Ascending aorta (tissue), 2 donors: ENCODE data around the gene OR8A1. TPM values are rescaled to one million over a fixed set of nuclear protein-coding genes. Genes with fewer than 3 reads are reported as not detected.

Experiments used
- DNase-seq, 2 donors: peaks; one replicate each; pipeline ENCODE4 v3.0.0-alpha.2; 2019; ENCODE audit warnings: low spot score in 2 of 2
- H3K27ac ChIP-seq, 2 donors: fragments of 200-600 bp; sonication (generic); one replicate each; pipeline ENCODE4 v1.5.1; 2016 to 2017; ENCODE audit warnings: mild to moderate bottlenecking in 1 of 2
- H3K27me3 ChIP-seq: fragments of 200-600 bp; sonication (generic); one replicate; pipeline ENCODE4 v1.5.1; 2017
- H3K36me3 ChIP-seq, 2 donors: fragments of 200-600 bp; sonication (generic); one replicate each; pipeline ENCODE4 v1.5.1; 2016
- H3K4me1 ChIP-seq, 2 donors: fragments of 200-600 bp; sonication (generic); one replicate each; pipeline ENCODE4 v1.5.1; 2016 to 2017; ENCODE audit warnings: mild to moderate bottlenecking in 1 of 2
- H3K4me3 ChIP-seq, 2 donors: fragments of 200-600 bp; sonication (generic); one replicate each; pipeline ENCODE4 v1.5.1; 2016 to 2017; ENCODE audit warnings: mild to moderate bottlenecking in 1 of 2
- H3K9me3 ChIP-seq, 2 donors: fragments of 200-600 bp; sonication (generic); one replicate each; pipeline ENCODE4 v1.5.1; 2016
- intact Hi-C: fragments of 100-400 bp; cut with DNase I; formaldehyde crosslinking; loops from one replicate; pipeline ENCODE4 v1.15.1; 2023
- total RNA-seq: library from RNA; depleted of rRNA; stranded (reverse); fragments of >200 nt; gene quantifications from one replicate; pipeline ENCODE4 v1.1.0, GENCODE V29; 2016
- TF ChIP-seq, protein P1 (sequence below), 3 experiments: fragments of 200-600 bp in 2 of 3; fragments of 450-650 bp in 1 of 3; sonication (generic) in 2 of 3; IDR thresholded peaks; one replicate each; pipeline ENCODE4 v1.5.1; 2016 to 2019; ENCODE audit warnings: antibody characterized with exemption in 3 of 3, mild to moderate bottlenecking in 1 of 3, moderate library complexity in 1 of 3

OR8A1 gene
- total RNA-seq, 1 donor from 2014 or later: not detected

DNA sequence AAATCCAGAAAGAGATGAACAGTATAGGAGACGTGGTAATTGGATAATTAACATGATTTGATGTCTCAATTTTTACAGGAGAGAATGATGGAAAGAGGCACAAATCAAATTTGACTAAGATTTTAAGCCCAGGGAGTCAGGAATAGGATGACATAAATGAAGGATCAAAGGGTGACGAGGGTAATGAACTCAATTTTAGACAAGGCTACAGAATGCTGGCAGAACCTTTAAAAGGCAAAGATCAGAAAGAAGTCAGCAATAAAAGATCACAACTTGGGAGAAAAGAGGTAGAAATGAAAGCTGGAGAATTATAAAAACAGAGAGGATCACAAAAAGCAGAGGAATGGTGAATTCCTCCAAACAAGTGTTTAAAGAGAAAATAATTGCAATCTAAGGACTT is 13.0 kb upstream of the OR8A1 start:
- Histone ChIP-seq H3K36me3 (no peaks in the 10 kb centered on the region), H3K9me3 (no peaks in the 10 kb centered on the region), H3K27me3 (no peaks in the 10 kb centered on the region), H3K4me1 (no peaks in the 10 kb centered on the region), H3K4me3 (no peak overlapping the region), H3K27ac (no peak overlapping the region)
- intact Hi-C loops: no loop called here
- TF ChIP-seq, protein P1, sequence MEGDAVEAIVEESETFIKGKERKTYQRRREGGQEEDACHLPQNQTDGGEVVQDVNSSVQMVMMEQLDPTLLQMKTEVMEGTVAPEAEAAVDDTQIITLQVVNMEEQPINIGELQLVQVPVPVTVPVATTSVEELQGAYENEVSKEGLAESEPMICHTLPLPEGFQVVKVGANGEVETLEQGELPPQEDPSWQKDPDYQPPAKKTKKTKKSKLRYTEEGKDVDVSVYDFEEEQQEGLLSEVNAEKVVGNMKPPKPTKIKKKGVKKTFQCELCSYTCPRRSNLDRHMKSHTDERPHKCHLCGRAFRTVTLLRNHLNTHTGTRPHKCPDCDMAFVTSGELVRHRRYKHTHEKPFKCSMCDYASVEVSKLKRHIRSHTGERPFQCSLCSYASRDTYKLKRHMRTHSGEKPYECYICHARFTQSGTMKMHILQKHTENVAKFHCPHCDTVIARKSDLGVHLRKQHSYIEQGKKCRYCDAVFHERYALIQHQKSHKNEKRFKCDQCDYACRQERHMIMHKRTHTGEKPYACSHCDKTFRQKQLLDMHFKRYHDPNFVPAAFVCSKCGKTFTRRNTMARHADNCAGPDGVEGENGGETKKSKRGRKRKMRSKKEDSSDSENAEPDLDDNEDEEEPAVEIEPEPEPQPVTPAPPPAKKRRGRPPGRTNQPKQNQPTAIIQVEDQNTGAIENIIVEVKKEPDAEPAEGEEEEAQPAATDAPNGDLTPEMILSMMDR (IDR thresholded peaks at IDR 0.05): no peak
- no peak for DNase-seq

DNA sequence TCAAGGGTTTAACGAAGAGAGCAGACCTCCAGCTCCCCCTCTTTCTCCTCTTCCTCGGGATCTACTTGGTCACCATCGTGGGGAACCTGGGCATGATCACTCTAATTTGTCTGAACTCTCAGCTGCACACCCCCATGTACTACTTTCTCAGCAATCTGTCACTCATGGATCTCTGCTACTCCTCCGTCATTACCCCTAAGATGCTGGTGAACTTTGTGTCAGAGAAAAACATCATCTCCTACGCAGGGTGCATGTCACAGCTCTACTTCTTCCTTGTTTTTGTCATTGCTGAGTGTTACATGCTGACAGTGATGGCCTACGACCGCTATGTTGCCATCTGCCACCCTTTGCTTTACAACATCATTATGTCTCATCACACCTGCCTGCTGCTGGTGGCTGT is 363 bp downstream of the OR8A1 start:
- intact Hi-C loops: no loop called here
- Histone ChIP-seq H3K27me3 (no peaks in the 10 kb centered on the region), H3K27ac (no peak overlapping the region), H3K4me1 (no peaks in the 10 kb centered on the region), H3K9me3 (no peaks in the 10 kb centered on the region), H3K36me3 (no peaks in the 10 kb centered on the region), H3K4me3 (no peak overlapping the region)
- DNase-seq: no peak
- TF ChIP-seq, protein P1 (IDR thresholded peaks at IDR 0.05): no peak

DNA sequence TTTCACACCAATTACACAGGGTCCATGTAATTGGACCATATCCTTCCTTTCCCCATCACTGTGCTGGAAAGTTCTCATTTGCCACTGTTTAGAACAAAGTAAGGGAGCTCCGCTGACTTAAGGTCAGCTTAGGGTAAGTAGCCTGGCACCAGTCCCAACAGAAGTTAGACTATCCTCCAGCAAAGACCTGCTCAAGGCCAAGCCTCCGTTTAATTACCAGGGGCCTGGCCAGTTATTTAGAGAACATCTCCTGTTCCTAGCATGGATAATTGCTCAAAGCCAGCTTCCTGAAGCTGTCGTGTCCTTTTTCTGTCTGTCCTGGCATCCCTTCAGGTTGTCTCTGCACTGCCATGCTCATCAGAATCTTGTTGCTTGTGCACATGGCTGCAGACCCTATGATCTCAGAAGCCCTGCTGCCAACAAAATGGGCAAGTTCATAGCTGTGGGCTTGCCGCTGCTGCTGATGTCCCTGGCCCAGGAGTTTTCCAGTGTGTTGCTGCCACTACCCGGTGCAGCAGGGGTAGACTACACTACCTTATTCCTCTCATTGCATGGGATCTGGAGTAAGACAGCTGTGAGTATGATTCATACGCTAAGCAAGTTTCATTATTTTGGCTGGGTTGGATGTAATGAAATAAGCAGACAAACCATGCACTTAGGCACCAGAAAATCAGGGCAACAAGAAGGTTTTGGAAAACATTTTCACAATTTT is 8.1 kb downstream of the OR8A1 start:
- TF ChIP-seq, protein P1 (IDR thresholded peaks at IDR 0.05): no peak
- H3K4me1 ChIP-seq: no peaks in the 10 kb centered on the region
- no peaks in the 10 kb centered on the region for H3K27me3 ChIP-seq
- no peaks in the 10 kb centered on the region for H3K36me3 ChIP-seq
- H3K9me3 ChIP-seq: no peaks in the 10 kb centered on the region
- no peak overlapping the region for H3K4me3 ChIP-seq
- intact Hi-C loops: no loop called here
- no peak for DNase-seq
- no peak overlapping the region for H3K27ac ChIP-seq

DNA sequence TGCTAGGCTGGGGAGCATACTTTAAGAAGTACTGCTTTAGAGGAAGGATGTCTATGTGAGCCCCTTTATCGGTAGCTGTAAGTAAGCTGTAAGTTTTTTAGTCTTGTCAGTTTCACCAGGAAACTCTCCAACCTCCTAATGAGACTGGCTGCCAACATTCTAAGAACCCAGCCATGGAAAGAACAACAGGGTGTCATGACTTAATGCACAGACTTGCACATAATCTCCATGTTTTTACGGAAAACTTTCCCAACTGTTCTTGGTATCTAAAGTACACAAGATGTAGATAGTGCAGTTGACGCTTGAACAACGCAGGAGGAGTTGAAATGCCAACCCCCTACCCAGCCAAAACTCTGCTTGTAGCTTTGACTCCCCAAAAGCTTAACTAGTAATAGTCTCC is 9.0 kb downstream of the OR8A1 start:
- DNase-seq: no peak
- Histone ChIP-seq H3K27me3 (no peaks in the 10 kb centered on the region), H3K36me3 (no peaks in the 10 kb centered on the region), H3K4me3 (no peak overlapping the region), H3K9me3 (no peaks in the 10 kb centered on the region), H3K4me1 (no peaks in the 10 kb centered on the region), H3K27ac (no peak overlapping the region)
- intact Hi-C loops: no loop called here
- TF ChIP-seq, protein P1 (IDR thresholded peaks at IDR 0.05): no peak

DNA sequence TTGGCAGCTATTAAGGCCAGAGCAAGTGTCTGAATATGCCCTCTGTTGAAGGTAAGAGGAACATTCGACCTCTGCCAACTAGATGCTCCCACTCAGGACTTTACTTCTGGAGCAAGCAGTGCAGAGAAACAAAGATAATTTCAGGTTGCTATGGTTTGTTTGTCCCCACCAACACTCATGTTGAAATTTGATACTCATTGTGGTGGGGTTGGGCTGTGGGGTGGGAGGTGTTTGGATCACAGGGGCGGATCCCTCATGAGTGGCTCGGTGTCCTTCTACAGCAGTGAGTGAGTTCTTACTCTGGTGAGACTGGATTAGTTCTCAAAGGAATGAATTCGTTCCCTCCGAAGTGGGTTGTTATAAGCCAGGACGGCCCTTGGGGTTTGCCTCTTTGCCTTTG is 12.0 kb downstream of the OR8A1 start:
- Histone ChIP-seq H3K9me3 (no peaks in the 10 kb centered on the region), H3K4me1 (no peaks in the 10 kb centered on the region), H3K27me3 (no peaks in the 10 kb centered on the region), H3K36me3 (no peaks in the 10 kb centered on the region), H3K27ac (no peak overlapping the region), H3K4me3 (no peak overlapping the region)
- intact Hi-C loops: loop anchor here (10.0 kb wide), 1 partner anchor 507 kb away; no protein-coding TSS in a partner anchor
- TF ChIP-seq, protein P1 (IDR thresholded peaks at IDR 0.05): no peak
- no peak for DNase-seq
